22Rv1 (cell line): Measurements from ENCODE around the gene ANKS1A.

Source experiments
- CTCF ChIP-seq: fragments of 450-650 bp; IDR thresholded peaks from 2 replicates; pipeline ENCODE4 v1.5.1; 2017; ENCODE audit warnings: mild to moderate bottlenecking
- ZFX ChIP-seq: fragments of 450-650 bp; IDR thresholded peaks from 2 replicates; pipeline ENCODE4 v1.6.1; 2017; ENCODE audit warnings: antibody characterized with exemption, borderline replicate concordance

DNA sequence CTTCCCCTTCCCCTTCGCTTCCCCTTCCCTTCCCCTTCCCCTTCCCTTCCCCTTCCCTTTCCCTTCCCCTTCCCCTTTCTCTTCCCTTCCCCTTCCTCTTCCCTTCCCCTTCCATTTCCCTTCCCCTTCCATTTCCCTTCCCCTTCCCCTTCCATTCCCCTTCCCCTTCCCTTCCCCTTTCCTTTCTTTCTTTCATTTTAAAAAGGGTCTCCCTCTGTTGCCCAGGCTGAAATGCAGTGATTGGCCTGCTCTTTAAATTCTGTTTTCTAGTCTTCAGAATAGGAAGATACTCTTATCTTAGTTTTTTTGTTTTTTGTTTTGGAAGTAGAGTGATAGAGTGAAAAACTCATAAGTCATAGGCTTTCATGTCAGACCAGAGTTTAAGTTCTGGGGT, 85.2 kb downstream of the ANKS1A start:
- no peak for TF ChIP-seq CTCF
- no peak for TF ChIP-seq ZFX
